Subcutaneous adipose tissue (tissue), 4 donors: ENCODE data around the gene EDARADD. TPM values are rescaled to one million over a fixed set of nuclear protein-coding genes. Genes with fewer than 3 reads are reported as not detected.

ENCODE experiments used
- total RNA-seq, 4 donors: library from RNA; depleted of rRNA; stranded (reverse); fragments of >200 nt; gene quantifications; one replicate each; pipeline ENCODE4 v1.1.0, GENCODE V29; 2016
- TF ChIP-seq, protein P1 (sequence below): fragments of 450-650 bp; IDR thresholded peaks from one replicate; pipeline ENCODE4 v1.5.1; 2016; ENCODE audit warnings: low read depth, mild to moderate bottlenecking, control low read depth, antibody characterized with exemption, moderate library complexity

Gene EDARADD
- total RNA-seq, 4 donors from 2014 or later, result 0.66 to 3.1 TPM; not detected in 2

DNA sequence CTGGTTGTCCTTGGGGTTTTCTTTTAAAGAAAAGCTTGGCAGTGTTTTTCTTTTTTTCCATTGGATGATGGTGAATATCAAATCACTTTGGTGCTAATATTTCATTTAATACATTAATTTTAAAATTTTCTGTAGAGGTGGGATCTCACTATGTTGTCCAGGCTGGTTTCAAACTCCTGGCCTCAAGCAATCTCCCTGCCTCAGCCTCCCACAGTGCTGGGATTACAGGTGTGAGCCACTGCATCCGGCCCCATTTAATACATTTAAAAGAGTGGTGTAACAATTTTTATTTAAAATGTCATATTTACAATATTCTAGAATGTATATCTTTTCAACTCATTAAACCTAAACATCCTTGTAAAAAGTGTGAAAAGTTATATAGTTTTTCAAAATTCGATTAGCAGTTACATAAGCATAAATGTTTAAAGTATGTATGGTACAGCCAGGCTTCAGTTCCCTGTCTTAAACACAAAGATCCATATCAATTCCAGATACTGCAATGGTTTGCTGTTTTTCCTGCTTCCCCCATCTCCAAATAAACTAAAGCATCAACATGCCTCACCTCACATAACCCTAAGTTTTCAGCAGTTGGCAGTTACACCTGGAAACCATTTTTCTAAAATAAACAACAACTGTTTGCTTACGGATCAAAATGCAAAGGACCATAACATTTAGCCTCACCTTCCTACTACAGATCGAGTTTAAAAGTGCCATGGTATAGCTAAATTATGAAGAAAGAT, 120.8 kb downstream of the EDARADD start:
- TF ChIP-seq, protein P1, sequence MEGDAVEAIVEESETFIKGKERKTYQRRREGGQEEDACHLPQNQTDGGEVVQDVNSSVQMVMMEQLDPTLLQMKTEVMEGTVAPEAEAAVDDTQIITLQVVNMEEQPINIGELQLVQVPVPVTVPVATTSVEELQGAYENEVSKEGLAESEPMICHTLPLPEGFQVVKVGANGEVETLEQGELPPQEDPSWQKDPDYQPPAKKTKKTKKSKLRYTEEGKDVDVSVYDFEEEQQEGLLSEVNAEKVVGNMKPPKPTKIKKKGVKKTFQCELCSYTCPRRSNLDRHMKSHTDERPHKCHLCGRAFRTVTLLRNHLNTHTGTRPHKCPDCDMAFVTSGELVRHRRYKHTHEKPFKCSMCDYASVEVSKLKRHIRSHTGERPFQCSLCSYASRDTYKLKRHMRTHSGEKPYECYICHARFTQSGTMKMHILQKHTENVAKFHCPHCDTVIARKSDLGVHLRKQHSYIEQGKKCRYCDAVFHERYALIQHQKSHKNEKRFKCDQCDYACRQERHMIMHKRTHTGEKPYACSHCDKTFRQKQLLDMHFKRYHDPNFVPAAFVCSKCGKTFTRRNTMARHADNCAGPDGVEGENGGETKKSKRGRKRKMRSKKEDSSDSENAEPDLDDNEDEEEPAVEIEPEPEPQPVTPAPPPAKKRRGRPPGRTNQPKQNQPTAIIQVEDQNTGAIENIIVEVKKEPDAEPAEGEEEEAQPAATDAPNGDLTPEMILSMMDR, result no peak

DNA sequence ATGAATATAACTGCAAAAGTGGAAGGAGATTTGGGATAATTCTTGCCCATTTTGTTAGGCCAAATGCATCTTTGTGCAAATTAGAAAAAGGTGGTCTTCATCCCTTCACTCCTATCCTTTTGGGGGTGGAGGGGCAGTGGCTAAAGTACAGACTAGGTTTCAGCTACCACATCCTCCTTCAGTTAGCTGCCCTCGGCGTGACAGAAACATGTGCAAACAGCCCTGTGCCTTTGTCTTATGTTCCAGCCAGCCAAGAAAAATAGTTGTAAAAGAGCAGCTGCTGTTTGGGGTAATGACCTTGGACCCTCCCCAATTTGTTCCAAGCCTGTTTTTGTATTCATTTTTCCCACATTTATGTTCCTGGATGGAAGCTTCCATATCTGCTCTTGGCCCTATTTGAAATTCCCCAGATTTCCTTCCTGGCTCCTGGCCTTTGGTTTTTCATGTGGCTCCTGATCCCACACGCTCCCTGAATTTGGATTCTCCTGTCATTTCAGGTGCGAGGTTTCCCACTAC, 121.4 kb downstream of the EDARADD start:
- TF ChIP-seq, protein P1, result no peak

DNA sequence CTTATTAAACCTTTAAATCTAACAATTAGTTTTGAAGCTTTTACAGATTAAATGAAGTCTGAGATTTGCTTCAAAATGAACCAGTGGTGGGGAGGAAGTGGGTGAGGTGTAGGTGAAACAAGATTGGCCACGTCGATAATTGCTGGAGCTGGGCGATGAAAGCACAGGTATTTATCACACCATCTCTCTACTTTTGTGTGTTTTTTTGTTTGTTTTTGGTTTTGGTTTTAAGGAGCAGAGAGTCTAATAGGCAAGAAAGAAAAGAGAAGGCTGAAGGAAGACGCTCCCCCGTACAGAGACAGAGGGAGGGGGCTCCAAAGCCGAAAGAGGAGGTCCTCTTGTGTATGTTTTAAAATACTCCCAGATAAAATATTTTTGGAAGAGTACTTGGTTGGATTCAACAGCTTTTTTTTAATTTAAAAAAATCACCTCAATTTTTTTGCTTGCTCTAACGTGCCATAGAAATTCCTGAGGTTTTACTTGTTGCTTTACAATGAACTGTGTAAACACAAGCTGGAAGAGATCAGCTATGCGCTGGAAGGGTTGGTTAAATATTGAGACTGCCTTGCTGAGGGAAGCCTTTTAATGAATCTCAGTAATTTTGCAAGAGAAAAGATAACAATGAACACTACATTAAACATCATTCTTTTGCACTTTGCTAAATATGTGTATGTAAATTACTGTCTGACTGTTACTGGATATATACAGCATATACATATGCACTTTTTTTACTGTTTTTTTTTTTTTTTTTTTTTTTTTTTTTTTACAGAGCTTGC, 123.0 kb downstream of the EDARADD start:
- TF ChIP-seq, protein P1, result no peak

DNA sequence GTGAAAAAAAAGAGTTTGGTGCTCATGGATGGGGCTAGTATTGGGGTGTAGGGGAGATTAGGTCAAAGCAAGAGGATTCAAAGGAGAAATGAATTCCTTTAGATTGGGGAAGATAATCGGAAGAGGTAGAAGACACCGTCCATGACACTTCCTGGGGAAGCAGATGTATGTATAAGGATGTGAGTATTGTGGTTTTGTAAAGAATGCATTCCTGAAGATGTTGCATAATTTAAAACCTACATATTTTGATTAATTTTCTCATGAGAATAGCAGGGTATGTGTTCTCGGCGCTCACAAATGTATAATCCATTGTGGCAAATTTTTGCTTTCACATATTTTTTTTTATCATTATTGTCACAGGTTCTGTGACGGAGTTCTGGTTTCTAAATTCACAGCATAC, 124.2 kb downstream of the EDARADD start:
- TF ChIP-seq, protein P1, result no peak

DNA sequence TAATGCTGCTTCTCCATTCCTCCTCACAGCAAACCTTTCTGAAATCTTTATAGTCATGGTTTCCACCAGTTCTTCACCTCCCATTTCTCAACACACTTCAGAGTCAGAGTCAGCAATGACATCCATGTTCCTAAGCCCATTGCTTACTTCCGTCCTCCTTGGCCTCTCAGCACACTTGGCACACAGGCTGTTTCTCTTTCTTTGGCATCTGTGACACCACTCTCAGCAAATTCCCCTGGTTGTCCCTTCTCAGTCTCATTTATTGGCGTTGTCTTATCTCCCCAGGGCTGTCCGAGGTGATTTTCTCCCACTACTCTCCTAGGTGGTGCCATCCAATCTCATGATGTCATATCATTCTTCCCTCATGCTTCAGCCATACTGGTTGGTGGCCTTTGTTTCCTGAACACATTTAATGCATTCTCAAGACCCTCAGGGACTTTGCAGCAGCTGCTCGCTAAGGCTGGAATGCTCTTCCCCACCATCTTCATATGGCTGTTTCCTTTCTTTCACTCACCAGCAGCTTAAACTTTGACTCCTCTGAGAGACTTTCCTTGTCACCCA, 126.4 kb downstream of the EDARADD start:
- TF ChIP-seq, protein P1, result no peak

DNA sequence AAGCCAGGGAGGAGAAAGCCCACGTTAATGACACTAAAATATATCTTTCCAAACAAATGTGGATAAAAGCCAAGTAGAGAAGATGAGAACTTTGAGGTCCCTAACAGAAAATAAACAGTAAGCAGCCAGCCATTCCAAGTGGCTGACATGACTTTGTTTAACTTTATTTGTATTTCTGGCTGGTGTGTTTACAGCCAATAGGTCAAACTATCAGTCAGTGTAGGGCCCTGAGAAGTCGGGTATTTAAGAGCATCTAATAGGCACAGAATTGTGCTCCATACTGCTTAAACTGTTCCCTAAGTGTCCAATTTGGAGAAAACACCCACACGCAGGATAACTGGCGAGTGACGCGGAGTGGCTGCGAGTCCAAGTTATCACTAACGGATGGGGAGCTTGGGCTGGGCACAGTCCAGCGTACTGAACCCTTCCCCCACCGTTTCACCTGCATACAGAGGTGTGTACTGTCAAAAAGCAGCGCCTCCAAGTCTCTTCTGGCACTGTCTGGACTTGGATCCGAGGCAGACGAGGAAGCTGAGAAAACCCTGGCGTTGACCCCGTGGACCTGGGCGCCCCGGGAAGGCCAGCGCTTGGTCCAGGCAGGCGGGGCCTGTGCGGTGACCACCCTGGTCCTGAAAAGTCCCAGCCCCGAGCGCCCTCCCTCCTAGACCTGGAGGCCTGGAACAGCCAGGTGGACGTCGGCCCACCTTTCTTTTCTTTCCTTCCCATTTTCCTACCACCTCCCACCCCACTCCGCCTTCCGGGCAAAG, 129.0 kb downstream of the EDARADD start:
- TF ChIP-seq, protein P1, result no peak
